Activated T-cell treated with anti-CD3 and anti-CD28 coated beads, Interleukin-2, amount 50 U/mL, for 72 hours (primary cell): ENCODE results near the gene DGKD. TPM values are rescaled to one million over a fixed set of nuclear protein-coding genes. Genes with fewer than 3 reads are reported as not detected.
A peak's percentile ranks its signal among the peaks of the same experiment; 100 is the strongest.
"Not testable (repeated sequence)": the region's sequence is repeated elsewhere in the genome, so short reads cannot be mapped to it uniquely, and the experiment has no call there.

Experiments used
- ATAC-seq, 2 donors: fragments of 150-1000 bp; cut with Tn5 transposase; replicated peaks in 1 of 2; 2 replicates each; pipeline ENCODE4 v1.10.0; 2021; ENCODE audit warnings: moderate library complexity in 2 of 2, mild to moderate bottlenecking in 1 of 2
- DNase-seq, 2 donors: peaks; one replicate each; pipeline ENCODE4 v3.0.0; 2021 to 2022; ENCODE audit warnings: mixed read lengths in 1 of 2
- H3K27ac Mint-ChIP-seq: one replicate; pipeline ENCODE4 v1.8.0; 2022; ENCODE audit warnings: mild to moderate bottlenecking, moderate library complexity, mixed read lengths
- H3K27me3 Mint-ChIP-seq: one replicate; pipeline ENCODE4 v1.8.0; 2022; ENCODE audit warnings: low read depth, mixed read lengths
- H3K36me3 Mint-ChIP-seq, 2 donors: one replicate each; pipeline ENCODE4 v1.8.0; 2022; ENCODE audit warnings: mixed read lengths in 2 of 2, mild to moderate bottlenecking in 1 of 2; ENCODE audit not compliant: insufficient read depth in 2 of 2
- H3K4me1 Mint-ChIP-seq: one replicate; pipeline ENCODE4 v1.8.0; 2022; ENCODE audit warnings: low read depth, mixed read lengths
- H3K4me3 Mint-ChIP-seq, 2 donors: one replicate each; pipeline ENCODE4 v1.8.0; 2022; ENCODE audit warnings: mild to moderate bottlenecking in 2 of 2, mixed read lengths in 2 of 2, moderate library complexity in 2 of 2
- H3K9me3 Mint-ChIP-seq, 2 donors: one replicate each; pipeline ENCODE4 v1.8.0; 2022; ENCODE audit warnings: mixed read lengths in 2 of 2
- total RNA-seq, 2 donors: library from RNA; stranded (reverse); gene quantifications; one replicate each; pipeline ENCODE4 v1.2.3, GENCODE V29; 2022

DGKD gene
- total RNA-seq, 2 donors from 2014 or later: 78.0 to 94.4 TPM

GRCh38 chr2:233325814-233326213 is 28.5 kb upstream of the DGKD start:
- H3K4me1 Mint-ChIP-seq: no peaks in the 10 kb centered on the region
- no peak overlapping the region for H3K4me3 Mint-ChIP-seq
- DNase-seq: no peak
- no peak for ATAC-seq
- peaks cover 0 to 2% of the 10 kb centered on the region in 2 donors for H3K9me3 Mint-ChIP-seq
- H3K27me3 Mint-ChIP-seq: no peaks in the 10 kb centered on the region
- no peaks in the 10 kb centered on the region for H3K36me3 Mint-ChIP-seq
- H3K27ac Mint-ChIP-seq: no peak overlapping the region

- ATAC-seq (no peak), DNase-seq (no peak)
- H3K27me3 Mint-ChIP-seq: no peaks in the 10 kb centered on the region
- no peak overlapping the region for H3K4me3 Mint-ChIP-seq
- peaks cover 2% of the 10 kb centered on the region in 2 donors for H3K9me3 Mint-ChIP-seq
- no peak overlapping the region for H3K27ac Mint-ChIP-seq
- peaks cover 0 to 1% of the 10 kb centered on the region in 2 donors for H3K36me3 Mint-ChIP-seq
- H3K4me1 Mint-ChIP-seq: peaks cover 7% of the 10 kb centered on the region
Observed at GRCh38 chr2:233326500-233326899, 27.8 kb upstream of the DGKD start.

GRCh38 chr2:233328922-233329321 is 25.4 kb upstream of the DGKD start:
- H3K27me3 Mint-ChIP-seq: no peaks in the 10 kb centered on the region
- H3K9me3 Mint-ChIP-seq: peaks cover 2% of the 10 kb centered on the region in 2 donors
- peaks cover 0 to 3% of the 10 kb centered on the region in 2 donors for H3K36me3 Mint-ChIP-seq
- no peak overlapping the region for H3K4me3 Mint-ChIP-seq
- peaks cover 18% of the 10 kb centered on the region for H3K4me1 Mint-ChIP-seq
- no peak for ATAC-seq
- DNase-seq: no peak
- H3K27ac Mint-ChIP-seq: no peak overlapping the region

- Mint-ChIP-seq H3K4me1 (peaks cover 21% of the 10 kb centered on the region), H3K27me3 (no peaks in the 10 kb centered on the region), H3K36me3 (peaks cover 0 to 3% of the 10 kb centered on the region in 2 donors), H3K9me3 (peaks cover 2% of the 10 kb centered on the region in 2 donors), H3K27ac (no peak overlapping the region), H3K4me3 (no peak overlapping the region)
- ATAC-seq (no peak), DNase-seq (no peak)
Observed at GRCh38 chr2:233329489-233330135, 24.7 kb upstream of the DGKD start.

- DNase-seq (peak; percentile 53 to 72), ATAC-seq (peak; percentile 86 to 96)
- H3K36me3 Mint-ChIP-seq: peaks cover 0 to 3% of the 10 kb centered on the region in 2 donors
- H3K27me3 Mint-ChIP-seq: no peaks in the 10 kb centered on the region
- H3K27ac Mint-ChIP-seq: peak overlapping the region; percentile 74
- peaks cover 34% of the 10 kb centered on the region for H3K4me1 Mint-ChIP-seq
- H3K9me3 Mint-ChIP-seq: peaks cover 2% of the 10 kb centered on the region in 2 donors
- H3K4me3 Mint-ChIP-seq: peak overlapping the region; percentile 71 to 73
Observed at GRCh38 chr2:233331536-233331935, 22.8 kb upstream of the DGKD start.

- Mint-ChIP-seq H3K36me3 (peaks cover 0 to 3% of the 10 kb centered on the region in 2 donors), H3K4me3 (peak overlapping the region in 1 of 2 donors; percentile 71), H3K27ac (peak overlapping the region; percentile 74), H3K9me3 (peaks cover 2% of the 10 kb centered on the region in 2 donors), H3K27me3 (no peaks in the 10 kb centered on the region), H3K4me1 (peaks cover 34% of the 10 kb centered on the region)
- no peak for DNase-seq
- ATAC-seq: no peak
Observed at GRCh38 chr2:233332125-233332524, 22.2 kb upstream of the DGKD start.

- no peak for ATAC-seq
- peaks cover 0 to 3% of the 10 kb centered on the region in 2 donors for H3K36me3 Mint-ChIP-seq
Observed at GRCh38 chr2:233334915-233335314, 19.4 kb upstream of the DGKD start.

GRCh38 chr2:233336091-233336490 is 18.2 kb upstream of the DGKD start:
- H3K4me1 Mint-ChIP-seq: peaks cover 31% of the 10 kb centered on the region
- not testable (repeated sequence) for H3K27ac Mint-ChIP-seq, DNase-seq, H3K9me3 Mint-ChIP-seq, H3K4me3 Mint-ChIP-seq, H3K36me3 Mint-ChIP-seq, ATAC-seq, H3K27me3 Mint-ChIP-seq

More at GRCh38 chr2:233334915-233335314, 19.4 kb upstream of the DGKD start:
- Mint-ChIP-seq H3K4me3 (no peak overlapping the region), H3K4me1 (peaks cover 34% of the 10 kb centered on the region), H3K9me3 (peaks cover 0 to 2% of the 10 kb centered on the region in 2 donors), H3K27ac (no peak overlapping the region), H3K27me3 (no peaks in the 10 kb centered on the region)
- DNase-seq: no peak

- Mint-ChIP-seq H3K4me1 (peaks cover 26% of the 10 kb centered on the region), H3K9me3 (peaks cover 0 to 2% of the 10 kb centered on the region in 2 donors), H3K27ac (no peak overlapping the region), H3K36me3 (peaks cover 0 to 1% of the 10 kb centered on the region in 2 donors), H3K27me3 (no peaks in the 10 kb centered on the region), H3K4me3 (no peak overlapping the region)
- ATAC-seq (no peak), DNase-seq (no peak)
Observed at GRCh38 chr2:233336541-233336940, 17.8 kb upstream of the DGKD start.

GRCh38 chr2:233338046-233338445 is 16.2 kb upstream of the DGKD start:
- H3K4me3 Mint-ChIP-seq: no peak overlapping the region
- no peaks in the 10 kb centered on the region for H3K27me3 Mint-ChIP-seq
- H3K9me3 Mint-ChIP-seq: peaks cover 0 to 2% of the 10 kb centered on the region in 2 donors
- DNase-seq (no peak), ATAC-seq (no peak)
- peak overlapping the region; percentile 72 for H3K27ac Mint-ChIP-seq
- H3K4me1 Mint-ChIP-seq: peaks cover 19% of the 10 kb centered on the region
- H3K36me3 Mint-ChIP-seq: no peaks in the 10 kb centered on the region

GRCh38 chr2:233338812-233339368 is 15.4 kb upstream of the DGKD start:
- no peak overlapping the region for H3K27ac Mint-ChIP-seq
- H3K36me3 Mint-ChIP-seq: no peaks in the 10 kb centered on the region
- peaks cover 16% of the 10 kb centered on the region for H3K4me1 Mint-ChIP-seq
- no peak overlapping the region for H3K4me3 Mint-ChIP-seq
- H3K9me3 Mint-ChIP-seq: peaks cover 0 to 2% of the 10 kb centered on the region in 2 donors
- DNase-seq: no peak
- ATAC-seq: no peak
- no peaks in the 10 kb centered on the region for H3K27me3 Mint-ChIP-seq

- no peak overlapping the region for H3K27ac Mint-ChIP-seq
- H3K9me3 Mint-ChIP-seq: peaks cover 0 to 2% of the 10 kb centered on the region in 2 donors
- H3K27me3 Mint-ChIP-seq: no peaks in the 10 kb centered on the region
- DNase-seq (no peak), ATAC-seq (no peak)
- H3K4me3 Mint-ChIP-seq: no peak overlapping the region
- H3K4me1 Mint-ChIP-seq: peaks cover 12% of the 10 kb centered on the region
- no peaks in the 10 kb centered on the region for H3K36me3 Mint-ChIP-seq
Observed at GRCh38 chr2:233339427-233339826, 14.9 kb upstream of the DGKD start.

- Mint-ChIP-seq H3K27ac (no peak overlapping the region), H3K9me3 (peaks cover 0 to 2% of the 10 kb centered on the region in 2 donors), H3K4me1 (no peaks in the 10 kb centered on the region), H3K4me3 (no peak overlapping the region), H3K27me3 (no peaks in the 10 kb centered on the region), H3K36me3 (no peaks in the 10 kb centered on the region)
- ATAC-seq: no peak
- DNase-seq: no peak
Observed at GRCh38 chr2:233341296-233341695, 13.0 kb upstream of the DGKD start.
